ENCODE measurements around the gene UTS2R. TPM values are rescaled to one million over a fixed set of nuclear protein-coding genes. Genes with fewer than 3 reads are reported as not detected.

Gene UTS2R
- total and polyA plus RNA-seq, 8 donors, result not detected

- Histone ChIP-seq H3K36me3 (peaks cover 0 to 34% (median 8%) of the 10 kb centered on the region in 4 donors), H3K4me3 (no peak overlapping the region), H3K4me1 (peaks cover 6 to 42% (median 36%) of the 10 kb centered on the region in 4 donors), H3K9me3 (no peaks in the 10 kb centered on the region), H3K27me3 (peaks cover 0 to 24% (median 4%) of the 10 kb centered on the region in 3 donors), H3K27ac (no peak overlapping the region)
- peak in 1 of 2 donors; percentile 56 for DNase-seq
- 37 to 53% (median 48%) methylated on average over 15 to 25 of the region's 25 CpGs for WGBS, 5 donors
- intact Hi-C loops (cut with DNase I; ENCODE audit: low total_unique reads), result loop anchor here (5.0 kb wide), 1 partner anchor 92 kb away; no protein-coding TSS in a partner anchor
- TF ChIP-seq CTCF (IDR thresholded peaks at IDR 0.05), result no peak
- TF ChIP-seq EP300 (IDR thresholded peaks at IDR 0.05), result no peak
- TF ChIP-seq POLR2A (IDR thresholded peaks at IDR 0.05), result no peak
- no peak for TF ChIP-seq POLR2AphosphoS5 (IDR thresholded peaks at IDR 0.05)
Measured at GRCh38 chr17:82324566-82325285, 46.8 kb upstream of the UTS2R start.

- no peak overlapping the region for H3K27ac ChIP-seq
- H3K4me1 ChIP-seq, result peaks cover 12 to 50% (median 44%) of the 10 kb centered on the region in 4 donors
- no peak overlapping the region for H3K4me3 ChIP-seq
- 87 to 91% (median 89%) methylated on average over 18 to 30 of the region's 30 CpGs for WGBS, 5 donors
- no peaks in the 10 kb centered on the region for H3K9me3 ChIP-seq
- peaks cover 0 to 17% (median 4%) of the 10 kb centered on the region in 3 donors for H3K27me3 ChIP-seq
- DNase-seq, result no peak
- peaks cover 0 to 34% (median 8%) of the 10 kb centered on the region in 4 donors for H3K36me3 ChIP-seq
- TF ChIP-seq EP300 (IDR thresholded peaks at IDR 0.05) (no peak), POLR2A (IDR thresholded peaks at IDR 0.05) (no peak), POLR2AphosphoS5 (IDR thresholded peaks at IDR 0.05) (no peak), CTCF (IDR thresholded peaks at IDR 0.05) (no peak)
- intact Hi-C loops (cut with DNase I; ENCODE audit: low total_unique reads), result no loop called here
Measured at GRCh38 chr17:82325286-82326180, 46.0 kb upstream of the UTS2R start.

- intact Hi-C loops (cut with DNase I; ENCODE audit: low total_unique reads), result no loop called here
- TF ChIP-seq POLR2A (IDR thresholded peaks at IDR 0.05), result no peak
- TF ChIP-seq CTCF (IDR thresholded peaks at IDR 0.05), result no peak
- no peak for TF ChIP-seq EP300 (IDR thresholded peaks at IDR 0.05)
- no peak for TF ChIP-seq POLR2AphosphoS5 (IDR thresholded peaks at IDR 0.05)
- Histone ChIP-seq H3K4me3 (no peak overlapping the region), H3K9me3 (no peaks in the 10 kb centered on the region), H3K27ac (no peak overlapping the region), H3K4me1 (peaks cover 12 to 56% (median 51%) of the 10 kb centered on the region in 4 donors), H3K27me3 (peaks cover 0 to 12% (median 0%) of the 10 kb centered on the region in 3 donors), H3K36me3 (peaks cover 0 to 26% (median 8%) of the 10 kb centered on the region in 4 donors)
- 79 to 87% (median 83%) methylated on average over 15 of the region's 15 CpGs for WGBS, 5 donors
- DNase-seq, result no peak
Measured at GRCh38 chr17:82327289-82327688, 44.3 kb upstream of the UTS2R start.

- 58 to 72% (median 62%) methylated on average over 11 to 16 of the region's 16 CpGs for WGBS, 5 donors
- Histone ChIP-seq H3K9me3 (no peaks in the 10 kb centered on the region), H3K27ac (no peak overlapping the region), H3K4me1 (peaks cover 17 to 60% (median 55%) of the 10 kb centered on the region in 4 donors), H3K36me3 (peaks cover 0 to 23% (median 7%) of the 10 kb centered on the region in 4 donors), H3K27me3 (peaks cover 0 to 9% (median 0%) of the 10 kb centered on the region in 3 donors), H3K4me3 (no peak overlapping the region)
- no peak for TF ChIP-seq CTCF (IDR thresholded peaks at IDR 0.05)
- no peak for TF ChIP-seq EP300 (IDR thresholded peaks at IDR 0.05)
- no peak for TF ChIP-seq POLR2A (IDR thresholded peaks at IDR 0.05)
- no peak for TF ChIP-seq POLR2AphosphoS5 (IDR thresholded peaks at IDR 0.05)
- intact Hi-C loops (cut with DNase I; ENCODE audit: low total_unique reads), result no loop called here
- no peak for DNase-seq
Measured at GRCh38 chr17:82327757-82328140, 43.8 kb upstream of the UTS2R start.

Data from stomach (tissue), 9 donors.